ENCODE measurements around the gene LYPD5.
"Not testable (repeated sequence)": the region's sequence is repeated elsewhere in the genome, so short reads cannot be mapped to it uniquely, and the experiment has no call there.

The LYPD5 gene

DNA sequence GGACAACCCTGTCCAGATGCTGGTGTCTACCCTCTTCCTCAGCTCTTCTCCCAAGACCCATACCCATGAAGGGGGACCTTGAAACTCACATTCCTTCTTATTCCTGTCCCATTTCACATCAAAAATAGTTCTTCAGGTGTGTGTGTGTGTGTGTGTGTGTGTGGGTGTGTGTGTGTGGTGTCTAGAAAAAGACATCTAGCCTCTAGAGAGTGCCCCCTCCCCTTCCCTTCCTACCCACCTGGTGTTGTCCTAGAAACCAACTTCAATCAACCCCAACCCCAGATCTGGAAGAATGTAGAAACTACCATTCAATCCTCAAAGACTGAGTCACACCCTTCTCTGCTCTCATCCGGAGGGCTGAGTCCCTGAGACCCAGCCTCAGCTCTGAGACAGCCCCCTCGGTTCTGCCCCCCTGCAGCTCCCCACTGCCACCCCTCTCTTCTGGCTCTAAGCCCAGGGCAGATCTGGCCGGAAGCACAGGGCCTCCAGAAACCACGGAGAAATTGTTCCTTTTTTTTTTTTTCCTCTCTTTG, 25.0 kb downstream of the LYPD5 start:
- ATAC-seq (ENCODE audit: insufficient read depth, low read depth) = peak; percentile 94
- TF ChIP-seq CTCF (IDR thresholded peaks at IDR 0.05; ENCODE audit: borderline replicate concordance, extremely low read depth, low read length, poor library complexity, severe bottlenecking) (no peak), EZH2 (IDR thresholded peaks at IDR 0.05; ENCODE audit: borderline replicate concordance, low read depth, low read length, severe bottlenecking) (no peak)
- H3K4me1 ChIP-seq (ENCODE audit: insufficient read depth, low read length) = peaks cover 37% of the 10 kb centered on the region
- no peaks in the 10 kb centered on the region for H3K27me3 ChIP-seq (ENCODE audit: insufficient read depth, low read length, poor library complexity)
- H2AFZ ChIP-seq (ENCODE audit: low read depth, low read length) = peak overlapping the region; percentile 74
- H4K20me1 ChIP-seq (ENCODE audit: insufficient read depth, low read length) = no peaks in the 10 kb centered on the region
- no peaks in the 10 kb centered on the region for H3K36me3 ChIP-seq (ENCODE audit: insufficient read depth, low read length)
- peak overlapping the region; percentile 46 for H3K9ac ChIP-seq (ENCODE audit: low read depth, low read length)
- H3K9me3 ChIP-seq (ENCODE audit: insufficient read depth, low read length, severe bottlenecking) = no peaks in the 10 kb centered on the region
- peak overlapping the region in 1 of 2 experiments; percentile 36; a peak in 2 of 4 replicates for H3K4me3 ChIP-seq (ENCODE audit: low read depth in 1 of 2, low read length in 2 of 2)
- H3K27ac ChIP-seq (ENCODE audit: low read length) = peak overlapping the region; percentile 97
- no peaks in the 10 kb centered on the region for H3K79me2 ChIP-seq (ENCODE audit: insufficient read depth, low read length)
- peak; percentile 87 for DNase-seq
- peak overlapping the region; percentile 49 for H3K4me2 ChIP-seq (ENCODE audit: insufficient read depth, low read length)

- DNase-seq = no peak
These were observed 26.0 kb downstream of the LYPD5 start for GRCh38 chr19:43776286-43776685.

DNA sequence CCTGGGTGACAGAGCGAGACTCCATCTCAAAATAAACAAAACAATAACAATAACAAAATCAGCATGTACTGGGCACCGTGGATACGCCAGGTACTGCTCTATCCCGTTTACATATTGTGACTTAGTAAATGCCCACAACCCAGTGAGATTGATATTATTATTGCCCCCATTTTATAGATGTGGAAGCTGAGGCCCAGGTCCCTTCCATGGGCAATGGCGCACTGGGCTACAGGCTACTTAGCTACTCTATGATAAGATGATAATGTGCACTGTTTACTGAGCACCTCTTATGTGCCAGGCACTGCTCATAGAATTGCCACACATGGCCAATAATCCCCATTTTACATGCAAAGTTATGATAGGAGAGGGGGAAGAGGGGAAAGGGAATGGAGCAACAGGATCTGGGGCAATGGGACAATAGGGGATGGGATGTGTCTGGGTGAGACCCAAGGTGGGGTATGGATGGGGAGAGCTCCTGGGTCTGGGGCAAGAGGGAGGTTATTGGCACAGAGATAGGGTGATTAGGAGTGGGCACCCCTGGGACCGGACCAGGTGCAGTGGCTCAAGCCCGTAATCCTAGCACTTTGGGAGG, 26.9 kb downstream of the LYPD5 start:
- Histone ChIP-seq H4K20me1 (ENCODE audit: insufficient read depth, low read length) (no peaks in the 10 kb centered on the region), H3K27ac (ENCODE audit: low read length) (no peak overlapping the region), H3K9me3 (ENCODE audit: insufficient read depth, low read length, severe bottlenecking) (no peaks in the 10 kb centered on the region), H3K36me3 (ENCODE audit: insufficient read depth, low read length) (no peaks in the 10 kb centered on the region), H3K79me2 (ENCODE audit: insufficient read depth, low read length) (no peaks in the 10 kb centered on the region), H3K4me1 (ENCODE audit: insufficient read depth, low read length) (peaks cover 37% of the 10 kb centered on the region), H3K27me3 (ENCODE audit: insufficient read depth, low read length, poor library complexity) (no peaks in the 10 kb centered on the region), H3K9ac (ENCODE audit: low read depth, low read length) (no peak overlapping the region), H3K4me3 (ENCODE audit: low read depth in 1 of 2, low read length in 2 of 2) (no peak overlapping the region), H2AFZ (ENCODE audit: low read depth, low read length) (no peak overlapping the region), H3K4me2 (ENCODE audit: insufficient read depth, low read length) (no peak overlapping the region)
- DNase-seq (no peak), ATAC-seq (ENCODE audit: insufficient read depth, low read depth) (no peak)
- TF ChIP-seq EZH2 (IDR thresholded peaks at IDR 0.05; ENCODE audit: borderline replicate concordance, low read depth, low read length, severe bottlenecking) (no peak), CTCF (IDR thresholded peaks at IDR 0.05; ENCODE audit: borderline replicate concordance, extremely low read depth, low read length, poor library complexity, severe bottlenecking) (no peak)

More at GRCh38 chr19:43776286-43776685, 26.0 kb downstream of the LYPD5 start:
- no peaks in the 10 kb centered on the region for H3K9me3 ChIP-seq (ENCODE audit: insufficient read depth, low read length, severe bottlenecking)
- H4K20me1 ChIP-seq (ENCODE audit: insufficient read depth, low read length) = no peaks in the 10 kb centered on the region
- peak overlapping the region; percentile 97 for H3K27ac ChIP-seq (ENCODE audit: low read length)
- no peaks in the 10 kb centered on the region for H3K27me3 ChIP-seq (ENCODE audit: insufficient read depth, low read length, poor library complexity)
- H3K9ac ChIP-seq (ENCODE audit: low read depth, low read length) = no peak overlapping the region
- no peaks in the 10 kb centered on the region for H3K79me2 ChIP-seq (ENCODE audit: insufficient read depth, low read length)
- TF ChIP-seq CTCF (IDR thresholded peaks at IDR 0.05; ENCODE audit: borderline replicate concordance, extremely low read depth, low read length, poor library complexity, severe bottlenecking) (no peak), EZH2 (IDR thresholded peaks at IDR 0.05; ENCODE audit: borderline replicate concordance, low read depth, low read length, severe bottlenecking) (no peak)
- H3K4me2 ChIP-seq (ENCODE audit: insufficient read depth, low read length) = peak overlapping the region; percentile 49; the same call in 1 of the 2 replicates
- H3K4me1 ChIP-seq (ENCODE audit: insufficient read depth, low read length) = peaks cover 37% of the 10 kb centered on the region
- no peak overlapping the region for H2AFZ ChIP-seq (ENCODE audit: low read depth, low read length)
- ATAC-seq (ENCODE audit: insufficient read depth, low read depth) = no peak
- H3K4me3 ChIP-seq (ENCODE audit: low read depth in 1 of 2, low read length in 2 of 2) = no peak overlapping the region
- no peaks in the 10 kb centered on the region for H3K36me3 ChIP-seq (ENCODE audit: insufficient read depth, low read length)

- not testable (repeated sequence) for H4K20me1 ChIP-seq (ENCODE audit: insufficient read depth, low read length); H3K36me3 ChIP-seq (ENCODE audit: insufficient read depth, low read length)
These were observed 27.3 kb downstream of the LYPD5 start for GRCh38 chr19:43774940-43775258.

More at GRCh38 chr19:43774940-43775258, 27.3 kb downstream of the LYPD5 start:
- H3K79me2 ChIP-seq (ENCODE audit: insufficient read depth, low read length); ATAC-seq (ENCODE audit: insufficient read depth, low read depth); H3K27me3 ChIP-seq (ENCODE audit: insufficient read depth, low read length, poor library complexity); H3K9me3 ChIP-seq (ENCODE audit: insufficient read depth, low read length, severe bottlenecking); DNase-seq; H3K9ac ChIP-seq (ENCODE audit: low read depth, low read length); H3K4me3 ChIP-seq (ENCODE audit: low read depth in 1 of 2, low read length in 2 of 2); H3K4me2 ChIP-seq (ENCODE audit: insufficient read depth, low read length); H2AFZ ChIP-seq (ENCODE audit: low read depth, low read length); H3K27ac ChIP-seq (ENCODE audit: low read length): not testable (repeated sequence)
- H3K4me1 ChIP-seq (ENCODE audit: insufficient read depth, low read length) = peaks cover 37% of the 10 kb centered on the region

Data from DND-41 (cell line).